C4-2B (cell line): ENCODE results near the gene TMEM238L.

Experiments used
- CTCF ChIP-seq: fragments of 450-650 bp; conservative IDR thresholded peaks from 2 replicates; pipeline ENCODE4 v1.5.1; 2017; ENCODE audit warnings: mild to moderate bottlenecking
- ZFX ChIP-seq: fragments of 450-650 bp; IDR thresholded peaks from 2 replicates; pipeline ENCODE4 v1.6.1; 2017

DNA sequence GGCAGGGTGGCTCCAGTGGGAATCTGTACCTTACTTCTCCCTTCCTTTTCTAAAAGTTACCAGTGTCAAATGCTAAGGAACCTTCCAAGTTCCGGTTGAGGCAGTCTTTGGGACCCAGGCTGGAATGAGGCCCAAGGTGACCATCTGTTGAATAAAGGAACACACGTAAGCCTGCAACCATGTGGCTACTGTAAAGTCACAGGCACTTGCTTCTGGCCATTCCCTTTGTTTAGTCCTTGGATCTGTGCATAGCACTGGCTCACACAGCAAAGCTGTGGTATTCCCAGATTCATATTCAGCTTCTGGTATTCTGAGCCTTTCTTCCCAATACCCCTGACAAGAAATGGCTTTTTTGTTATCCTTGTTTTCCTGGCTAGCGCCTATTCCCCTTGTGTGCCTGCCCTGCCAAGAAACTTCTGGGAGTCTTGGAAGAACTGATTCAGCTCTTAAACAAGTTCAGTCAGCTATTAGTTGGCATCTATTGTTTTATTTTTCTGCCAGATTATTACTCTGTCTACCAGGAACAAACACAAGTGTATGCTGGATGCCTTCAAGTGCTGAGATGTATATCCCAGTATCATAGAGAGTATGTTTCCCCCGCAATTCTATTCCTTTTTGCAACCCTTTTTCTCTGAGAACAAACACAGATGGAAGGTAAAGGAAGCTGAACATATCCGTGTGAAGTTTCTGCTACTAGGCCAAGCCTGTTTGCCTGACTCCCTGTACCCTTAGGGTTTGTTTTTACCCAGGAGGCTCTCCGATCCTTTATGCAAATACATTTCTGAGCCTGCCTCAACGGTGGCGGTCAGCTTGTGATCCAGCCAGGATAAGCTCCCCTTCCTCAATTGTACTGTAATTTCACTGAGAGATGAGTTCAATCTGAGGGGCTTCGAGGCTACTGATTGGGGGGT is 13.2 kb downstream of the TMEM238L start:
- TF ChIP-seq CTCF (no peak), ZFX (no peak)
